Smooth muscle cell (in vitro differentiated cells): ENCODE measurements around the gene AZIN2. TPM values are rescaled to one million over a fixed set of nuclear protein-coding genes. Genes with fewer than 3 reads are reported as not detected.

Experiments used
- DNase-seq: peaks from one replicate; lab custom pipeline; 2025; ENCODE audit not compliant: unreplicated experiment; lab: John Stamatoyannopoulos, UW
- H2AFZ ChIP-seq: fragments of 200-600 bp; sonication (generic); 2 replicates; pipeline ENCODE4 v1.6.0; 2016; ENCODE audit warnings: antibody characterized with exemption, low read depth, mild to moderate bottlenecking
- H3F3A ChIP-seq: fragments of 200-600 bp; sonication (generic); 2 replicates; pipeline ENCODE4 v1.6.0; 2017; ENCODE audit warnings: antibody characterized with exemption, low read depth
- H3K27ac ChIP-seq: fragments of 200-600 bp; sonication (generic); 2 replicates; pipeline ENCODE4 v1.5.1; 2016; ENCODE audit warnings: low read depth, mild to moderate bottlenecking
- H3K27me3 ChIP-seq: fragments of 200-600 bp; sonication (generic); 2 replicates; pipeline ENCODE4 v1.6.1; 2016; ENCODE audit warnings: low read depth, mild to moderate bottlenecking
- H3K36me3 ChIP-seq: fragments of 200-600 bp; sonication (generic); 2 replicates; pipeline ENCODE4 v1.5.1; 2016; ENCODE audit warnings: low read depth
- H3K4me1 ChIP-seq: fragments of 200-600 bp; sonication (generic); 2 replicates; pipeline ENCODE4 v1.5.1; 2016; ENCODE audit warnings: low read depth
- H3K4me2 ChIP-seq: fragments of 200-600 bp; sonication (generic); 2 replicates; pipeline ENCODE4 v1.6.0; 2016; ENCODE audit warnings: mild to moderate bottlenecking
- H3K4me3 ChIP-seq: fragments of 200-600 bp; sonication (generic); 2 replicates; pipeline ENCODE4 v1.5.1; 2016; ENCODE audit warnings: mild to moderate bottlenecking
- H3K79me2 ChIP-seq: fragments of 200-600 bp; sonication (generic); 2 replicates; pipeline ENCODE4 v1.6.0; 2016; ENCODE audit warnings: low read depth, mild to moderate bottlenecking
- H3K9ac ChIP-seq: fragments of 200-600 bp; sonication (generic); 2 replicates; pipeline ENCODE4 v1.6.0; 2016; ENCODE audit warnings: low read depth
- H3K9me3 ChIP-seq: fragments of 200-600 bp; sonication (generic); replicated peaks from 2 replicates; pipeline ENCODE4 v1.5.1; 2016; ENCODE audit warnings: low read depth
- H4K20me1 ChIP-seq: fragments of 200-600 bp; sonication (generic); 2 replicates; pipeline ENCODE4 v1.6.0; 2016; ENCODE audit warnings: low read depth
- CTCF ChIP-seq: fragments of 200-600 bp; sonication (generic); IDR thresholded peaks from 2 replicates; pipeline ENCODE4 v1.5.1; 2017; ENCODE audit warnings: borderline replicate concordance, mild to moderate bottlenecking, antibody characterized with exemption; ENCODE audit not compliant: insufficient read depth, poor library complexity, severe bottlenecking
- WGBS: methylation state at CpG from one replicate; pipeline ENCODE4 v1.1.7; 2016; ENCODE audit warnings: low lambda C conversion rate; 5-methylcytosine and 5-hydroxymethylcytosine counted together
- polyA plus RNA-seq: library from polyadenylated mRNA; unstranded; fragments of >200 nt; fragmentation: Nextera tagmentation; extraction: Ambion mirVana; gene quantifications from 2 replicates; pipeline ENCODE4 v1.2.1, GENCODE V29; 2016
- total RNA-seq: library from RNA; depleted of rRNA; stranded (reverse); fragments of >200 nt; gene quantifications from 2 replicates; pipeline ENCODE4 v1.2.3, GENCODE V29; 2014

Gene AZIN2
- total and polyA plus RNA-seq, 2 experiments from 2014 or later = 7.9 to 33.5 TPM

GRCh38 chr1:33152685-33153432 lies 71.9 kb downstream of the AZIN2 start:
- no peak for DNase-seq
- H3K27ac ChIP-seq = no peak overlapping the region
- no peak overlapping the region for H3K4me3 ChIP-seq

GRCh38 chr1:33153650-33154049 lies 72.7 kb downstream of the AZIN2 start:
- H3K9me3 ChIP-seq = no peaks in the 10 kb centered on the region
- H2AFZ ChIP-seq = no peak overlapping the region
- peaks cover 15% of the 10 kb centered on the region for H3K4me1 ChIP-seq
- no peak overlapping the region for H3K4me2 ChIP-seq
- no peak for DNase-seq
- no peak for TF ChIP-seq CTCF
- no peaks in the 10 kb centered on the region for H3K79me2 ChIP-seq
- H3K27ac ChIP-seq = no peak overlapping the region
- no peaks in the 10 kb centered on the region for H3K36me3 ChIP-seq
- no peak overlapping the region for H3K9ac ChIP-seq
- 93% methylated on average over 2 of the region's 2 CpGs for WGBS
- H3F3A ChIP-seq = no peaks in the 10 kb centered on the region
- H4K20me1 ChIP-seq = no peaks in the 10 kb centered on the region
- H3K4me3 ChIP-seq = no peak overlapping the region
- no peaks in the 10 kb centered on the region for H3K27me3 ChIP-seq

More at GRCh38 chr1:33152685-33153432, 71.9 kb downstream of the AZIN2 start:
- no peak overlapping the region for H2AFZ ChIP-seq
- no peaks in the 10 kb centered on the region for H3K27me3 ChIP-seq
- 55% methylated on average over 2 of the region's 2 CpGs for WGBS
- no peak for TF ChIP-seq CTCF
- peaks cover 15% of the 10 kb centered on the region for H3K4me1 ChIP-seq
- H3K9me3 ChIP-seq = no peaks in the 10 kb centered on the region
- H3K36me3 ChIP-seq = no peaks in the 10 kb centered on the region
- no peak overlapping the region for H3K9ac ChIP-seq
- H3F3A ChIP-seq = no peaks in the 10 kb centered on the region
- no peaks in the 10 kb centered on the region for H3K79me2 ChIP-seq
- no peak overlapping the region for H3K4me2 ChIP-seq
- H4K20me1 ChIP-seq = no peaks in the 10 kb centered on the region

- H3K9ac ChIP-seq = no peak overlapping the region
- no peak overlapping the region for H3K4me3 ChIP-seq
- H3K36me3 ChIP-seq = no peaks in the 10 kb centered on the region
- TF ChIP-seq CTCF = no peak
- no peaks in the 10 kb centered on the region for H3K9me3 ChIP-seq
- H4K20me1 ChIP-seq = no peaks in the 10 kb centered on the region
- H3K4me1 ChIP-seq = peaks cover 7% of the 10 kb centered on the region
- no peak overlapping the region for H3K27ac ChIP-seq
- no peaks in the 10 kb centered on the region for H3F3A ChIP-seq
- H2AFZ ChIP-seq = no peak overlapping the region
- WGBS = 95% methylated on average over 4 of the region's 4 CpGs
- DNase-seq = no peak
- no peaks in the 10 kb centered on the region for H3K27me3 ChIP-seq
- no peak overlapping the region for H3K4me2 ChIP-seq
- H3K79me2 ChIP-seq = no peaks in the 10 kb centered on the region
Measured at GRCh38 chr1:33155877-33156538, 75.1 kb downstream of the AZIN2 start.
